Dermis blood vessel endothelial cell (primary cell): ENCODE data around the gene OR10G8. TPM values are rescaled to one million over a fixed set of nuclear protein-coding genes. Genes with fewer than 3 reads are reported as not detected.
"Not testable (repeated sequence)": the region's sequence is repeated elsewhere in the genome, so short reads cannot be mapped to it uniquely, and the experiment has no call there.

Experiments
- DNase-seq: peaks from one replicate; pipeline ENCODE4 v3.0.0; 2010
- total RNA-seq: library from RNA; depleted of rRNA; stranded (reverse); fragments of >200 nt; gene quantifications from 2 replicates; pipeline ENCODE4 v1.2.3, GENCODE V29; 2014

OR10G8 gene, protein sequence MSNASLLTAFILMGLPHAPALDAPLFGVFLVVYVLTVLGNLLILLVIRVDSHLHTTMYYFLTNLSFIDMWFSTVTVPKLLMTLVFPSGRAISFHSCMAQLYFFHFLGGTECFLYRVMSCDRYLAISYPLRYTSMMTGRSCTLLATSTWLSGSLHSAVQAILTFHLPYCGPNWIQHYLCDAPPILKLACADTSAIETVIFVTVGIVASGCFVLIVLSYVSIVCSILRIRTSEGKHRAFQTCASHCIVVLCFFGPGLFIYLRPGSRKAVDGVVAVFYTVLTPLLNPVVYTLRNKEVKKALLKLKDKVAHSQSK
- not detected in 2 replicates for total RNA-seq

- no peak for DNase-seq
Measured at GRCh38 chr11:124026498-124026897, at the start of gene OR10G8. Gene OR10G8, plus strand, starts transcription at chr11:124026798. Its CDS starts 2,825 bp downstream, at chr11:124029623.

- no peak for DNase-seq
Measured at GRCh38 chr11:123977731-123978347, 48.8 kb upstream of the OR10G8 start, which contains the start of gene OR10S1. Gene OR10S1, minus strand, starts transcription at chr11:123977781. Its CDS starts 117 bp downstream, at chr11:123977664.

- no peak for DNase-seq
Measured at GRCh38 chr11:123979311-123979710, 47.3 kb upstream of the OR10G8 start.

DNA sequence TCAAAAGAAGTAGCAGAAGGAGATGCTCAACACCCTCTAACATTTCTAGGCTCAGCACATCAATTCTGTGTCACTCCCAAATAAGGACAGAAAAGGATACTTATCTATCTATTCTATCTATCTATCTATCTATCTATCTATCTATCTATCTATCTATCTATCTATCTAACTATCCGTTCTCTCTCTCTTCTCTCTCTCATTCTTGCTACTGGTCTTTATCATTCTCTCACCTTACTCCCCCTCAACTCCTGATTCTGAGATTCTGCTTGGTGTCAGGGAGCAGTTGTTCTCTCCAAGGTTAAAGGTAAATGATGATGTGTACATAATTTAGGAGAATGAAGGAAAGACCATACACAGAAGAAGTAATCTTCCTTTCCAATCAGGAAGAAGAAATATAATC lies 31.5 kb upstream of the OR10G8 start, which contains the start of gene OR10G6:
Gene OR10G6 (minus strand): TSS at position 43 of the 400 bp plus-strand sequence. CDS start 0 bp downstream, at position 43.
- DNase-seq = no peak

- DNase-seq = no peak
Measured at GRCh38 chr11:124012697-124013096, 13.9 kb upstream of the OR10G8 start, which contains the start of gene OR10G4. Gene OR10G4, plus strand, starts transcription at chr11:124012997. Its CDS starts 2,578 bp downstream, at chr11:124015575.

- not testable (repeated sequence) for DNase-seq
Measured at GRCh38 chr11:124015837-124016236, 10.8 kb upstream of the OR10G8 start.

GRCh38 chr11:124036666-124037065 lies 10.1 kb downstream of the OR10G8 start:
- no peak for DNase-seq

- no peak for DNase-seq
Measured at GRCh38 chr11:124039557-124039956, 13.0 kb downstream of the OR10G8 start.

GRCh38 chr11:124041254-124041653 lies 14.7 kb downstream of the OR10G8 start, which contains the start of gene OR10G7:
Gene OR10G7, minus strand, starts transcription at chr11:124041325. Its CDS starts 2,324 bp downstream, at chr11:124039001.
- peak; percentile 6 for DNase-seq

DNA sequence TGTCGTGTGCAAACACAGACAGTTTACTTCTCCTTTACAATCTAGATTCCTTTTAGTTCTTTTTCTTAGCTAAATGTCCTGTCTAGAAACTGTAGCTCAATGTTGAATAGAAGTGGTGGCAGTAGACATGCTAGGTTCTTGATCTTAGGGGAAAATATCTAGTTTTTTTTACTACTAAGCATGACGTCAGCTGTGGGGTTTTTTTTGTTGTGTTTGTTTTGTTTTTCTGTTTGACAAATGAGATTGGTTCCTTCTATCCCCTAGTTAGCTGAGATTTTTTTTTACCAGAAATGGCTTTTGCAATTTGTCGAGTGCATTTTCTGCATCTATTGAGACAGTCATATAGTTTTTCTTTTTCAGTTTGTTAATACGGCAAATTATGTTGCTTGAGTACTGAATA lies 16.8 kb downstream of the OR10G8 start:
- no peak for DNase-seq

- DNase-seq = no peak
Measured at GRCh38 chr11:124050748-124051147, 24.1 kb downstream of the OR10G8 start.

DNA sequence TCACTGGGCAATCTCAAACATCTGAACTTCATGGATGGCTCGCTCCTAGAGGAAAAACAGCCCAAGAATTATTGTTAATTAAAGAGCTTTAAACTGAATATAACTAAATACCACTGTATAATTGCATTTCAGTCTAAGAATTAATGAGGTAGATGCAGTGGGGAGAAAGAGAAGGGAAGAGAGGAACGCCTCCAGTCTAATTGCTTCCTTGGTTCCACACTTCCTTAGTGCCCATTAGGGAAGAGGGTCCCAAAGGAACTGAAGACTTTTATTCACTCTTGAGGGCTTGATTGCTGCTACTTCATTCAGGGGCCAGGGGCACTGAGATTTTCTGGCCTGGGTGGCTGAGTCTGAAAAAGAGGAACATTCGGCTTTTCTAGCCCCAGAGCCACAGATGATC lies 26.4 kb downstream of the OR10G8 start:
- no peak for DNase-seq

DNA sequence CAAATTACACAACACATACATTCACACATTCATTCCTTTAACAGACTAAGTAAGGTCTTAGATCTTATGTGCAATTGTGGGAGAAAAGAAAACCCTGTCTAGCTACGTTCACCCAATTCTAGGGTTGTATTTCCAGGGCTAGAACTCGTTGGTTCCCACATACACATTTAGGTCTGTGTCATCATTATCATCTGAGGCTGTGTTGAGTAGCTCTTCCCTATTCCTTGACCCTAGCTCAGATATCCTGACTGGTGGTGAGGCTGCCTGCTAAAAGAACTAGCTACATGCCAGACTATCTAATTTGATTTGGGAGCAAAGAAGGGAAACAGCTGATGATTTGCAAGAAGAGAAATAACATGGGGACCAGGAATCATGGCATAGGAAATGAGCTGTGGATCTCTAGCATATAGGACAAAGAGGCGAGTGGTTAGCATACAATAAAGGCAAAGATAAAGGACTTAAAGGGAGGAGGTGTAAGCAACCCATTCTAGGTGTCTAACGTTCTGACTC lies 42.1 kb downstream of the OR10G8 start:
- no peak for DNase-seq

- peak; percentile 79 for DNase-seq
Measured at GRCh38 chr11:124069429-124070401, 43.1 kb downstream of the OR10G8 start.

- peak; percentile 92 for DNase-seq
Measured at GRCh38 chr11:124070915-124071622, 44.5 kb downstream of the OR10G8 start.

GRCh38 chr11:124071623-124071948 lies 45.0 kb downstream of the OR10G8 start:
- peak; percentile 3 for DNase-seq

GRCh38 chr11:124072147-124072546 lies 45.5 kb downstream of the OR10G8 start:
- no peak for DNase-seq

- DNase-seq = no peak
Measured at GRCh38 chr11:124074554-124074953, 48.0 kb downstream of the OR10G8 start.

- no peak for DNase-seq
Measured at GRCh38 chr11:124075492-124075840, 48.9 kb downstream of the OR10G8 start.

DNA sequence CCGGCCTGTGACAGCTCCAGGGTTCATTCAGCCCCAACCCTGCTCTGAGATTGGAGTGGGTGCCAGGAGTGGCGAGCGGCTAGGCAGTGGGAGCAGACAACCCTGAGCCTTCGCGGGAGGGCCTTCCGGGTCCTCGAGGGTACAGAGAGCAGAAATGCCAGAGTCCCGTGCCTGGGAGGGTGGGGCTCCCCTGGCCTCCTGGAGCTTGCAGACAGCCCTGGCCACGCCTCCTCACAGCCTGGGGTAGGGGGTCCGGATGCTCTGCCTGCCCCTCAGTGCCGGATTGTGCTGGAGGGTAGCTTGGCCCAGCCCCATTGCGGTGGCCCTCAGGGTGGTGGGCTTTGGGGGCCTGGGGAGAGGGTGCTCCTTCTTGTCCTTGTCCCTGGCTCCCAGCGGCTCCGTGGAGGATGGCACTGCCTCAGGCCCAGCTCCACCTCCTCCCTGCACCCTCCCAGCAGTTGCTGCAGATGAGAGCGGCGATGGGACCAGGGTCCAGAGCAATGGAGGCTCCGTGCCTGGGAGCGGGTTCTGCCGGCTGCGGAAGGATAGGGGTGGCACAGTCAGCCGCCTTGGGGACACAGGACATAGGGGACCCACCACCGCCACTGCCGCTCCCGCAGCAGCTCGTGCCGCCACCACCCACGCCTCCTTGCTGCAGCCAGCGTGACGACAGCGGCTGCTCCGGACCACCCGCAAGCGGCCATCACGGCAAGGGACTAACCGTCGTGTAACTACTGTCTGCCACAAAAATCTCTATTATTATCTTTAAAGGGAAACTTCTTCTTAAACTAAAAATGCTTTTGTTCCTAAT lies 49.4 kb downstream of the OR10G8 start:
- peak; percentile 35 for DNase-seq

- DNase-seq = no peak
Measured at GRCh38 chr11:124077266-124077665, 50.7 kb downstream of the OR10G8 start.
